Skeletal muscle satellite cell (primary cell): ENCODE data around the gene IL4.
A peak's percentile ranks its signal among the peaks of the same experiment; 100 is the strongest.

Experiments used
- H3K27me3 ChIP-seq: 2 replicates; pipeline ENCODE4 v1.7.0; 2013; ENCODE audit warnings: low read length; ENCODE audit not compliant: control insufficient read depth, insufficient read depth
- H3K36me3 ChIP-seq: 2 replicates; pipeline ENCODE4 v1.7.0; 2013; ENCODE audit warnings: mild to moderate bottlenecking, control low read depth, low read length; ENCODE audit not compliant: insufficient read depth
- H3K4me1 ChIP-seq: 2 replicates; pipeline ENCODE4 v1.7.0; 2013; ENCODE audit warnings: low read length; ENCODE audit not compliant: control insufficient read depth, insufficient read depth
- H3K4me2 ChIP-seq: 2 replicates; pipeline ENCODE4 v1.7.0; 2013; ENCODE audit warnings: mild to moderate bottlenecking, low read length
- H3K4me3 ChIP-seq: 2 replicates; pipeline ENCODE4 v1.7.0; 2013; ENCODE audit warnings: low read length
- H3K9ac ChIP-seq: 2 replicates; pipeline ENCODE4 v1.7.0; 2013; ENCODE audit warnings: mild to moderate bottlenecking, low read depth, low read length, moderate library complexity
- H3K9me3 ChIP-seq: replicated peaks from 2 replicates; pipeline ENCODE4 v1.7.0; 2013; ENCODE audit warnings: mild to moderate bottlenecking, control low read depth, low read length

The IL4 gene

GRCh38 chr5:132644177-132644576 is 29.6 kb upstream of the IL4 start:
- Histone ChIP-seq H3K4me3 (no peak overlapping the region), H3K4me1 (no peaks in the 10 kb centered on the region), H3K9ac (no peak overlapping the region), H3K9me3 (no peaks in the 10 kb centered on the region), H3K27me3 (no peaks in the 10 kb centered on the region), H3K36me3 (peaks cover 40% of the 10 kb centered on the region), H3K4me2 (no peak overlapping the region)

- H3K4me1 ChIP-seq = no peaks in the 10 kb centered on the region
- H3K27me3 ChIP-seq = no peaks in the 10 kb centered on the region
- no peak overlapping the region for H3K4me2 ChIP-seq
- H3K9me3 ChIP-seq = no peaks in the 10 kb centered on the region
- no peak overlapping the region for H3K4me3 ChIP-seq
- peaks cover 17% of the 10 kb centered on the region for H3K36me3 ChIP-seq
- no peak overlapping the region for H3K9ac ChIP-seq
These were observed 27.1 kb upstream of the IL4 start for GRCh38 chr5:132646583-132647266.

GRCh38 chr5:132647473-132647872 is 26.3 kb upstream of the IL4 start:
- H3K4me1 ChIP-seq = no peaks in the 10 kb centered on the region
- no peaks in the 10 kb centered on the region for H3K9me3 ChIP-seq
- H3K9ac ChIP-seq = no peak overlapping the region
- no peaks in the 10 kb centered on the region for H3K27me3 ChIP-seq
- H3K4me3 ChIP-seq = no peak overlapping the region
- no peak overlapping the region for H3K4me2 ChIP-seq
- H3K36me3 ChIP-seq = peaks cover 10% of the 10 kb centered on the region

- H3K27me3 ChIP-seq = peaks cover 1% of the 10 kb centered on the region
- no peak overlapping the region for H3K4me2 ChIP-seq
- H3K9ac ChIP-seq = no peak overlapping the region
- H3K4me1 ChIP-seq = no peaks in the 10 kb centered on the region
- peaks cover 3% of the 10 kb centered on the region for H3K36me3 ChIP-seq
- no peak overlapping the region for H3K4me3 ChIP-seq
- H3K9me3 ChIP-seq = no peaks in the 10 kb centered on the region
These were observed 25.4 kb upstream of the IL4 start for GRCh38 chr5:132648355-132648754.

GRCh38 chr5:132651838-132652469 is 21.8 kb upstream of the IL4 start:
- no peak overlapping the region for H3K4me2 ChIP-seq
- no peak overlapping the region for H3K4me3 ChIP-seq
- peaks cover 15% of the 10 kb centered on the region for H3K27me3 ChIP-seq
- H3K9ac ChIP-seq = no peak overlapping the region
- H3K36me3 ChIP-seq = no peaks in the 10 kb centered on the region
- no peaks in the 10 kb centered on the region for H3K9me3 ChIP-seq
- peaks cover 12% of the 10 kb centered on the region for H3K4me1 ChIP-seq

- Histone ChIP-seq H3K9me3 (no peaks in the 10 kb centered on the region), H3K27me3 (peaks cover 15% of the 10 kb centered on the region), H3K9ac (no peak overlapping the region), H3K4me3 (no peak overlapping the region), H3K4me1 (peaks cover 12% of the 10 kb centered on the region), H3K36me3 (no peaks in the 10 kb centered on the region), H3K4me2 (no peak overlapping the region)
These were observed 20.1 kb upstream of the IL4 start for GRCh38 chr5:132653716-132654115.

GRCh38 chr5:132655821-132656773 is 17.7 kb upstream of the IL4 start:
- Histone ChIP-seq H3K9ac (peak overlapping the region; percentile 53), H3K9me3 (no peaks in the 10 kb centered on the region), H3K4me3 (peak overlapping the region; percentile 70), H3K27me3 (peaks cover 15% of the 10 kb centered on the region), H3K4me1 (peaks cover 13% of the 10 kb centered on the region), H3K36me3 (no peaks in the 10 kb centered on the region), H3K4me2 (peak overlapping the region; percentile 93)

GRCh38 chr5:132656774-132657355 is 16.9 kb upstream of the IL4 start:
- Histone ChIP-seq H3K9me3 (no peaks in the 10 kb centered on the region), H3K4me1 (peaks cover 17% of the 10 kb centered on the region), H3K4me2 (peak overlapping the region; percentile 93), H3K36me3 (no peaks in the 10 kb centered on the region), H3K9ac (no peak overlapping the region), H3K27me3 (peaks cover 15% of the 10 kb centered on the region), H3K4me3 (peak overlapping the region; percentile 70)

GRCh38 chr5:132657676-132658380 is 16.0 kb upstream of the IL4 start, which contains the start of gene IL13:
TSS of gene IL13 (plus strand) at chr5:132658173. CDS start at chr5:132658187, 14 bp downstream.
- no peaks in the 10 kb centered on the region for H3K36me3 ChIP-seq
- H3K4me3 ChIP-seq = no peak within 1 kb of the TSS
- no peak within 1 kb of the TSS for H3K9ac ChIP-seq
- H3K4me2 ChIP-seq = no peak within 1 kb of the TSS
- peaks cover 15% of the 10 kb centered on the region for H3K27me3 ChIP-seq
- peaks cover 17% of the 10 kb centered on the region for H3K4me1 ChIP-seq
- H3K9me3 ChIP-seq = no peaks in the 10 kb centered on the region

- Histone ChIP-seq H3K4me1 (peaks cover 22% of the 10 kb centered on the region), H3K36me3 (no peaks in the 10 kb centered on the region), H3K9me3 (no peaks in the 10 kb centered on the region), H3K9ac (no peak overlapping the region), H3K27me3 (peaks cover 11% of the 10 kb centered on the region), H3K4me2 (no peak overlapping the region), H3K4me3 (no peak overlapping the region)
These were observed 15.1 kb upstream of the IL4 start for GRCh38 chr5:132658381-132659302.
